ENCODE data around the gene KCNB1.

GRCh38 chr20:49328790-49329189, 153.7 kb downstream of the KCNB1 start:
- TF ChIP-seq CTCF (IDR thresholded peaks at IDR 0.05): no peak
- no peak for TF ChIP-seq POLR2A (IDR thresholded peaks at IDR 0.05)
- no peak for TF ChIP-seq POLR2AphosphoS5 (IDR thresholded peaks at IDR 0.05)

All from breast epithelium (tissue), 3 donors.